Stimulated activated CD4-positive, alpha-beta T cell treated with anti-CD3 and anti-CD28 coated beads, Interleukin-2, amount 100 ng/mL, for 48 hours (primary cell): ENCODE results near the gene FYN.
"Not testable (repeated sequence)": the region's sequence is repeated elsewhere in the genome, so short reads cannot be mapped to it uniquely, and the experiment has no call there.

Experiments used
- DNase-seq, 2 donors: peaks; one replicate each; pipeline ENCODE4 v3.0.0-alpha.2; 2020

FYN gene

GRCh38 chr6:111873178-111874024, at the start of gene FYN:
FYN (minus strand) TSS chr6:111873452; CDS start chr6:111720051, 153,401 bp downstream.
- DNase-seq: peak; percentile 98 to 99

- no peak for DNase-seq
Measured at GRCh38 chr6:111922454-111923297, 49.4 kb upstream of the FYN start.

DNA sequence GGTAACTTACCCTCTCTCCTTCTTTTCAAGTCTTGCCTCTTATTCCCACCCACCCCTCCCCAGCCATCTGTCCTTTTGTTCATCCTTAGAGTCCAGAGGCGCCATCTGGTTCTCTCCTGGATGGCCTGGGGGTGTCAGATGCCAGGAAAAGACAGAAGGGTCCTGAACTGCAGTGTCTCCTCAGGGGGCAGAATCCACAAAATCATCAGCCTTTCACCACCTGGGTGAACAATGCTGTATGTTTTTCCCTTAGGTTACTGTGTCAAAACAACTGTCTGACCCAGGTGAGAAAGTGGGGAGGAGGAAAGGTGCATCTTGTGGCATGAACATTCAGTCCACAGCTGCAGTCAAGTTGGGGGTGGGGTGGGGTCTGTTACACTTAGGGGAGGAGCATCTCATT, 47.9 kb upstream of the FYN start:
- DNase-seq: no peak

GRCh38 chr6:111920578-111920977, 47.3 kb upstream of the FYN start:
- no peak for DNase-seq

DNA sequence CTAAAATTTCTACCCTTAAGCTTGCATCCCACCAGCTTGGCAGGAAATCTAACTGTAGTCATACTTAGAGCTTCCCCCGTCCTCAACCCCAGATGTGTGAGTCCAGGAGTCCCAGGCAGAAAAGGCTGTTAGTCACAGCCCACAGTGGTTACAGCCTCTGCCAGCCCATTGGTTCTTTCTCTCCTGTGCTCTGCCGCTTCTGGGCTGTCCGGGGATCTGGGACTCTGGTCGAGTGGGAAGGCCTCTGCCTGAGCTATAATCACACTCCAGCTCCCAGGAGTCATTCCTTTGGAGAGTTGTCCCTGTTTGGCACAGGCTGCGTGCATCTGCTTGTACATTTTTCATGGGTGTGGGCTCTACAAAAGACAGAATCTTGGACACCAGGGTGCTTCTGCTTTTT, 45.6 kb upstream of the FYN start:
- DNase-seq: no peak

GRCh38 chr6:111916747-111917146, 43.5 kb upstream of the FYN start:
- no peak for DNase-seq

DNA sequence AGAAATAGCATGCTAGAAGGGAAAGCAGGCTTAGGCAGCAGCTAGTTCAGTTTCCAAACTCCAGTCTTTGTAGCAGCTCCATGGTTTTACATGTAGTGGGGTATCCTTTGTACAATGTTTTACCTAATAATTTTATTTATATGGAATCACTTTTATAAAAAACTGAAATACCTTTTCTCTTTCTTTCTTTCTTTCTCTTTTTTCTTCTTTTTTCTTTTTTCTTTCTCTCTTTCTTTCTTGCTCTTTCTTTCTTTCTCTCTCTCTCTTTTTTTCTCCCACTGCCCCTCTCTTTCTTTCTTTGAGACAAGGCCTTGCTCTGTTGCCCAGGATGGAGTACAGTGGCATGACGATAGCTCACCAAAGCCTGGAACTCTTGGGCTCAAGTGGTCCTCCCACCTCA, 41.4 kb upstream of the FYN start:
- no peak for DNase-seq

DNA sequence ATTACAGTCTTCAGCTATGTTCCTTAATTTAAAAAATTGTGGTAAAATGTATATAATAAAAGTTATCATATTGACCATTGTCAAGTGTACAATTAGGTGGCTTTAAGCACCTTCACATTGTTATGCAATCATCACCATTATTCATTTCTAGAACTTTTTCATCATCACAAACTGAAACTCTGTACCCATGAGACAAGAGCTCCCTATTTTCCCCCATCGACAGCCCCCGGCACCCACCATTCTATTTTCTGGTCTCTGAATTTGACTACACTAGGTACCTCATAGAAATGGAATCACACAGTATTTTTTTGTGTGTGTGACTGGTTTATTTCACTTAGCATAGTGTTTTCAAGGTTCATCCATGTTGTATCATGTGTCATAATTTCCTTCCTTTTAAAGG, 39.7 kb upstream of the FYN start:
- DNase-seq: no peak

- no peak for DNase-seq
Measured at GRCh38 chr6:111911428-111911827, 38.2 kb upstream of the FYN start.

- no peak for DNase-seq
Measured at GRCh38 chr6:111909238-111909637, 36.0 kb upstream of the FYN start.

DNA sequence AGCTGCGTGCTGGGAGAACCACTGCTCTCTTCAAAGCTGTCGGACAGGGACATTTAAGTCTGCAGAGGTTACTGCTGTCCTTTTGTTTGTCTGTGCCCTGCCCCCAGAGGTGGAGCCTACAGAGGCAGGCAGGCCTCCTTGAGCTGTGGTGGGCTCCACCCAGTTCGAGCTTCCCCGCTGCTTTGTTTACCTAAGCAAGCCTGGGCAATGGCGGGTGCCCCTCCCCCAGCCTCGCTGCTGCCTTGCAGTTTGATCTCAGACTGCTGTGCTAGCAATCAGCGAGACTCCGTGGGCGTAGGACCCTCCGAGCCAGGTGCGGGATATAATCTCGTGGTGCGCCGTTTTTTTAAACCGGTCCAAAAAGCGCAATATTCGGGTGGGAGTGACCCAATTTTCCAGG, 35.1 kb upstream of the FYN start:
- DNase-seq: not testable (repeated sequence)

DNA sequence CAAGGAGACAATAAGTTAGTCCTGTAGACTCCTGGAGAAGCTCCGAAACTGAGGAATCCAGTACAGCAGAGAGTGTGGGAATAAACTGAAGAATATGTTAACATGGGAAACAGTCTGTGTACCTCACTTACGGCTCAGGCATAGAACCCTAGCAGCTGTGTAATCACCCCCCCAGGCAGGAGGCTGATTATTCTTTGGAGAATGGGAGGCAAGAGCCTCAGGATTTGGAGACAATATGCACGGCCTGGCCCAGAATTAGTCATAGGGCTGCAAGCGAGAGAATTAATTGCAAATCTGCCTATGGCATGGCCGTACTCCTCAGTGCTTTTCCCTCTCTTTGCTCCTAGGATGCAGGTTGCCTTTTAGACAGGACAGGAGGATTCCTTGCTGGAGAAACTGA, 27.5 kb upstream of the FYN start:
- no peak for DNase-seq

DNA sequence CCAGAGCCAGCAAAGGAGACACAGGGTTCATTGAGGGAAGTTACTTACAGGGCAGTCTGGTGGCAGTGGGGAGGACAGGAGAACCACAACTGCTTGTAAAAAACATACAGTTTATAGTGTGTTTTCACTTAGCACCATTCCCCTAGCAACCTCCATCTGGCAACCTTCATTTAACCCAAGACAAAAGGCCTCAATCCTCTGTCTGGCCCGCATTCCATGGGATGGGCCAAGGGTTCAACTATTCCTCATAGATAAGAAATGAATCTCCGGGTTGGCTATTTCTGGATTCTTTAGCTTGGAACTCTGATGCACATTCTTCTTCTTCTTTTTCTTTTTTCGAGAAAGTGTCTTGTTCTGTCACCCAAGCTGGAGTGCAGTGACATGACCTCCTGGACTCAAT, 26.3 kb upstream of the FYN start:
- DNase-seq: no peak

DNA sequence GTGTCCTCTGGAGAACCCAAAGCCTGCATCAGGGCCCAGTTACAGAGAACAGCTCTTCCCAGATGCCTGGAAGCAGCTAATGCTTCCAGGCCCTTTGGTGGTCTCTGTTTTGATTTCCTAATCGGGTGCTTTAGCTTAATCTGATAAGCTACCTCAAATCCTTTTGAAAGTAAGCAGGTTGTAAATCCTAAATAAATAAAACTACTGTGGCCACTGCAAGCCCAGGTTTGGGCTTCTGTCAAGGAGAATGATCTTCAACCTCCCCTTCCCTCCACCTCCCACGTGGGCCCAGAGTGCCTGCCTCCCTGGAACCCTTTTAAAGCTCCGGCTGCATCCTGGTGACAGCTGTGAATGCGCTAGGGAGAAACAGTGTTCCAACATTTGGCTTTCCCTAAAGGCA, 25.2 kb upstream of the FYN start:
- no peak for DNase-seq

DNA sequence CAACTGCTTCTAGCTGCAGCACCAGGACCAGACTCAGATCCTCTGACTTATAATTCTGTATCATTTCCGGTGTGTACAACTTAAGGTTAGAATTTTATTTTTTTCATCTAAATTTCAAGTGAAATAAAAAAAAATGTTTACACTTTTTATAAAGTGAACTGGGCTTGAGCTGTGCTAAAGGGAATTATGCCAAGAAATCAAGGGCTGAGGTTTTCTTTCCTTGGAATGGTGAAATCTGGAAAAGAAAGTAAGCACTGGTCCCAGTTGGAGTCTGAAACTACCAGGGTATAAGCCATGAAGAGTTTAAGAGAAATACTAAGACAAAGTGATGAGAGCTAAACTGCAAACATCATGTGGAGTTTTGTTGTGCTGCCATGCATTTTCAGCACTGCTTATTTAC, 21.7 kb upstream of the FYN start:
- DNase-seq: no peak

DNA sequence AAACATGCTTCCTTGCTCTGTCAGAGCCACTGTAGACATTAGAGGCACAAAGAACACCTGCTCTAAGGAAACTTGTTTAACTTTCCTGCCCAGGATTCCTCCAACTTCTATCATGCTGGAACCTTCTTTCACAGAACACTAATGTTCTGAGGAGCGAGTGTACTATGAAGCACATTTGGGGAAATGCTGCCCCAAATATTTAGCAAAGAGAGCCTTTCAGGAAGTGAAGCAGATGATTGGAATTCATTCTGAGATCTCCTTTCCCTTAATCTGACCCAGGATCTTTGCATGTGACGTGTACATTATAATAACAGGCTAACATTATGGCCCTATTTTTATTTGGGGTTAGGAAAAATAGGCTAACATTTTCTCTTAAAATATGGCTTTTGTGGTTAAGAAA, 21.0 kb upstream of the FYN start:
- DNase-seq: no peak

DNA sequence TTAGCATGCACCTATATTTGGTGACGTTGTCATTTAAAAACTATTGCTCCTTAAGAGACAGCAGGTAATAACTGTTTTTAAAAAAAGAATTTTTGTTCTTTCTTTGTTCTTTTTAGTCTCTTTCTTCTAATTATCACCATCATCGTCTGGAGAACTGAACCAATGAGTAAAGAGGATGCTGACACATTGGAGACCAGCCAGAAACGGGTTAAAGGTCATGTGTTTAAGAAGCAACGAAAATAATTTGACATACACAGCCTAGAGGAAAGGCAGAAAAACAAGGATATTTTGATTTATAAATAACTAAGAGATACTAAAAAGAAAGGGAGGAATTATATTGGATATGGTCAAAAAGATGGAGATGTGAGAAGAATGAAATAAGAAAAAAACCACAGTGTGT, 19.2 kb upstream of the FYN start:
- no peak for DNase-seq

DNA sequence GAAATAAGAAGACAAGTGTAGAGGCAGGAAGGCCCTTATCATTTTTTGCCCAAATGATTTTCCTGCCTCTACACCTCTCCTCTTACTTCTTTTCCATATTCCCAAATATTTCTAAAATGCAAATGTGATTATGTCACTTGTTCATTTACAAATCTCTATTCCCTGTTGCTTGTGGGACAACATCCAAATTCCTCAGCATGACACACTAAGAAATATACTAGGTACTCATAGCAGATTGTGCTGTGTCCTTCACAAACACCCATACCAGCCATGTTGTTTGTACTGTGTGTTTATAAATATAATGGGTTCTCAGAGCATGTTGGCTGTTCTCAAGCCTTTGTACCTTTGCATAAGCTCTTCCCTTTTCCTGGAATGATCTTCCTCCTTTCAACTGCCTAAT, 17.7 kb upstream of the FYN start:
- no peak for DNase-seq

GRCh38 chr6:111888928-111889695, 15.9 kb upstream of the FYN start:
- no peak for DNase-seq

DNA sequence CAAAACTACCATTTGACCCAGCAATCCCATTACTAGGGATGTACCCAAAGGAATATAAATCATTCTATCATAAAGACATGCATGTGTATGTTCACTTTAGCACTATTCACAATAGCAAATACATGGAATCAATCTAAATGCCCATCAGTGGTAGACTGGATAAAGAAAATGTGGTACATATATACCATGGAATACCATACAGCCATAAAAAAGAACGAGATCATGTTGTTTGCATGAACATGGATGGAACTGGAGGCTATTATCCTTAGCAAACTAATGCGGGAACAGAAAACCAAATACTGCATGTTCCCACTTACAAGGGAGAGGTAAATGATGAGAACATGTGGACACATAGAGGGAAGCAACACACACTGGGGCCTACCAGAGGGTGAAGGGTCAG, 13.5 kb upstream of the FYN start:
- DNase-seq: not testable (repeated sequence)

- no peak for DNase-seq
Measured at GRCh38 chr6:111885373-111886027, 12.2 kb upstream of the FYN start.

GRCh38 chr6:111884068-111884467, 10.8 kb upstream of the FYN start:
- no peak for DNase-seq
